ENCODE results near the gene CPNE7. TPM values are rescaled to one million over a fixed set of nuclear protein-coding genes. Genes with fewer than 3 reads are reported as not detected.
A peak's percentile ranks its signal among the peaks of the same experiment; 100 is the strongest.
"Not testable (repeated sequence)": the region's sequence is repeated elsewhere in the genome, so short reads cannot be mapped to it uniquely, and the experiment has no call there.

CPNE7 gene
- total RNA-seq, 1 donor from 2014 or later = not detected

DNA sequence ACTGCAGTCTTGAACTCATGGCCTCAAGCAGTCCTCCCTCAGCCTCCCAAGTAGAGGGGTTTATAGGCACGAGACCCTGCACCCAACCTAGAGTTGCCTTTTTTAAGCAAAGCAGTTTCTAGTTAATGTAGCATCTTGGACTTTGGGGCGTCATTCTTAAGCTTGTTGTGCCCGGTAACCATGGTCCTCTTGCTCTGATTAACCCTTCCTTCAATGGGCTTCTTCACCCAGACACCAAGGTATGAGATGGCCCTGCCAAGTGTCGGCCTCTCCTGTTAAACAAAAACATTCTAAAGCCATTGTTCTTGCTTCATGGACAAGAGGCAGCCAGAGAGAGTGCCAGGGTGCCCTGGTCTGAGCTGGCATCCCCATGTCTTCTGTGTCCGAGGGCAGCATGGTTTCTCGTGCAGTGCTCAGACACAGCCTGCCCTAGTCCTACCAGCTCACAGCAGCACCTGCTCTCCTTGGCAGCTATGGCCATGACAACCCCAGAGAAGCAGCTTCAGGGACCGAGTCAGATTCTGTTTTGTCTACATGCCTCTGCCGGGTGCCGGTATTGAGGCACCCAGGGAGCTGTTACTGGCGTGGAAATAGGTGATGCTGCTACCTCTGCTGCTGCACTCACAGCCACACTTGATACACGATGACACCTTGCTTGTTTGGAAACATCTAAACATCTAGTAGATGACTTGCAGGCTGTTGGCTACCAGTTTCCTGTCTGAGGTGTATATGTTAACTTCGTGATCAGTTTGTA lies 11.7 kb upstream of the CPNE7 start:
- ATAC-seq (ENCODE audit: poor library complexity) (no peak), DNase-seq (no peak)
- intact Hi-C loops (cut with DNase I) = no loop called here

DNA sequence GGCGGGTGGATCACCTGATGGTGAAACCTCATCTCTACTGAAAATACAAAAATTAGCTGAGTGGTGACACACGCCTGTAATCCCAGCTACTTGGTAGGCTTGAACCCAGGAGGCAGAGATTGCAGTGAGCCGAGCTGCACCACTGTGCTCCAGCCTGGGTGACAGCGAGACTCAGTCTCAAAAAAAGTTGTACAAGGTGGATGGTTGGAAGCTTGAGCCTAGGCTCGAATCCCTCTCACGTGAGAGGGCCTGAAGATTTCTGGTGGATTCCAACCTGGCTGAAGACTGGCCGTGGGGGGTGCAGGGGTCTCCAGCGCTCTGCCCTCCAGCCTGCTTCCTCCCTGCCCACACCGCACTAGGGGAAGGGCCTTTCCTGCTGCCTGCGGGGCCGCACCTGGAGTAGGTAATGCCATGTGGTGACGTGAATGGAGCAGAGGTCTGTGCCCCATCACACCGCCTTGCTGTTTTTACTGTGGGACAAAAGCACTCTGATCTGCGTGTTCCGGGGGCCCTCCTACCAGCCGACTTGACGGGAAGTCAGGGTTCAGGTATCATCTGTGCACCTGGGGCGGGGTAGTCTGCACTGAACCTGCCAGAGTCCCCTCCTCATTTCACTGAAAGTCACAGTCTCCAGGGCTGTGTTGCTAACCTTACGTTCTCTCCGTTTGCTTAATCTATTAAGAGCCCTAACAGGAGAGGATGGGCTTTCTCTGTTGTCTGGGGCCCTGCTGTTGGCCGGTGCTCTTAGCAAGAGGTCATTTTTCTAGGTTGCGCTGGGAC lies 10.9 kb upstream of the CPNE7 start:
- intact Hi-C loops (cut with DNase I) = no loop called here
- DNase-seq = no peak
- no peak for ATAC-seq (ENCODE audit: poor library complexity)

DNA sequence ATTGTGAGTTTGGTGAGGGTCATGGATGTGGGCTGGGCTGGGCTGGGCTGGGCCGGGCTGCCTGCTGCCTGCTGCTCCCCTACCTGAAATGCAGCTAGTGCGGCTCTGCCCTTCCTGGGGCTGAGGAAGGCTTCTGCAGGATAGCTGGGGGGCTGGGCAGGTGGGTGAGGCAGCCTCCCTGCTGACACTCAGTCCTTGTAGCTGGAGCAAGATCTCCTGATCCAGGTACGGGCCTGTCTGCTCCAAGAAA lies 10.4 kb upstream of the CPNE7 start:
- ATAC-seq (ENCODE audit: poor library complexity) = no peak
- no peak for DNase-seq
- intact Hi-C loops (cut with DNase I) = no loop called here

DNA sequence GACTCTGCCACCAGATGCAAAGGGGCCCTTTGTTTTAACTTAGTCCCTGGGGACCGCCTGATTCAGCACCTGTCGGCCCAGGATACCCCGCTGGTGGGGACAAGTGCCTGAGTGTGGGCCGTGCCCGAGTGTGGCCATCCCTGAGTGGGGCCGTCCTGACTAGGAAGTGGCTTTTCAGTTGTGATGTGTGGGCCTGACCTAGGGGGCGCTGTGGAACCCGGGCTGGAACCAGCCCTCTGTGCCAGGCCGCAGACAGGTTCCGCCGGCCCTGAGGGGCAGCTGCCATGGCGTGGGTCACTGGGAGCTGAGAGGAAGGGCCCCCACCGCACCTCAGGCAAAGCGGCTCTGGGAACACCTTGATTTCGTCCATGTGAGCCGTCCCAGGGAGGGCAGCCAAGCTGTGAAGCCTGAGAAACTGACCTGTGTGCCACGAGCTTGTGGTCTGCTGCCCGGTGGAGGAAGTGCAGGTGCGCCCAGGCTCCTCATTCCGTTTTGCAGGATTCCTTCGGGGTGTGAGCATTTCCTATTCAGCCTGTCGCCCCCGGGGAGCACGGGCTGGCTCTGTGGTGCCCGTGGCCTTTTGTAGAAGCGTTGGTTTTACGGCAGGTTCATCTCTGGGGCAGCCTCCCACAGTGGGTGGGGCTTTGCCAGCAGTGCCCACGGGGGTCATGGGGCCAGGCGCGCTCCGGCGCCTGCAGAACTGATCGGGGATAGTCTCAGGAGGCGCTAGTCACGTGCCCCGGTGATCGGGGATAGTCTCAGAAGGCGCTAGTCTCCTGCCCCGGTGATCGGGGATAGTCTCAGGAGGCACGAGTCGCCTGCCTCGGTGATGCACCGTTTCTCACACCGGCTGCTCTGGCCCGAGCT lies 9.8 kb upstream of the CPNE7 start:
- intact Hi-C loops (cut with DNase I) = no loop called here
- peak; percentile 28 for ATAC-seq (ENCODE audit: poor library complexity)
- peak; percentile 61 for DNase-seq

DNA sequence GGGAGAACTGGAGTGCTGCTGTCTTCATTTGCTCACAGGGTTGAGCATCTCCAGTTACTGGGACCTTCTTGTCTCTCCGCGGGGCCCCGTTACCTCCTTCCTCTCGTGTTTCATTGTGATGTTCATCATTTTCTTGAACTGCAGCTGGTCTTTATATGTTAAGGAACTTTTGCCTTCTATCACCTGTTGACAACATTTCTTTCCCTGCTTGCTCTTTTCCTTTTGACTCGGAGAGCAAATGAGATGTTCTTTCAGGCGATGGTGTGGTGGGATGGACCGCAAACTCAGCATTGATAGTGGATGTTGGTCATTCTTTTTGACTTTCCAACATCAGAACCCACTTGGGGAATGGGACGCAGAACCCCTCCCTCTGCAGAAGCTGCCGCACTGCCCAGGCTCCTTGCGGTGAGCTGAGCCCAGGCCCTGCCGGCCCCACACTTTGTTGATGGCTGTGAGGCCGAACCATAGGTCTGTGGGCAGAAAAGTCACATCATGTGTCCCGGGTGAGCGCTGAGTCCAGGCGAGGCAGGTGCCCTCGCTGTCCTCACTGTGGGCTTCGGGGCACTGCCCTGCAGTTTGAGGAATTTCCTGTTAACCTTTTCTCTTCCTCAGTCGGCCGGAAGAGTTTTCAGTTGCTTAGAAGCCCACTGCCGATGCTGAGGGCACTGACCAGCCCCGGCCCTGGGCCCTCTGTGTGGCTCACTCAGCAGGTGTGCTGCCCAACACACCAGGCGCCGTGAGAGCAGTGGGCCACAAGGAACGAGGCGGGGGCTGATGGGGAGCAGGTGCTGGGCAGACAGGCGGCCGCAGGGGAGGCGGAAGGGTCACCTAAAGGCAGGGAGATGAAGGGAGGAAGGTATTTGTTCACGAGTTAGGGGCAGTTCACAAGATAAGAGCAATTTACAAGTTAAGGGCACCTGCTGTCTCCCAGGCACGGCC lies 7.6 kb upstream of the CPNE7 start:
- ATAC-seq (ENCODE audit: poor library complexity) (no peak), DNase-seq (no peak)
- intact Hi-C loops (cut with DNase I) = no loop called here

DNA sequence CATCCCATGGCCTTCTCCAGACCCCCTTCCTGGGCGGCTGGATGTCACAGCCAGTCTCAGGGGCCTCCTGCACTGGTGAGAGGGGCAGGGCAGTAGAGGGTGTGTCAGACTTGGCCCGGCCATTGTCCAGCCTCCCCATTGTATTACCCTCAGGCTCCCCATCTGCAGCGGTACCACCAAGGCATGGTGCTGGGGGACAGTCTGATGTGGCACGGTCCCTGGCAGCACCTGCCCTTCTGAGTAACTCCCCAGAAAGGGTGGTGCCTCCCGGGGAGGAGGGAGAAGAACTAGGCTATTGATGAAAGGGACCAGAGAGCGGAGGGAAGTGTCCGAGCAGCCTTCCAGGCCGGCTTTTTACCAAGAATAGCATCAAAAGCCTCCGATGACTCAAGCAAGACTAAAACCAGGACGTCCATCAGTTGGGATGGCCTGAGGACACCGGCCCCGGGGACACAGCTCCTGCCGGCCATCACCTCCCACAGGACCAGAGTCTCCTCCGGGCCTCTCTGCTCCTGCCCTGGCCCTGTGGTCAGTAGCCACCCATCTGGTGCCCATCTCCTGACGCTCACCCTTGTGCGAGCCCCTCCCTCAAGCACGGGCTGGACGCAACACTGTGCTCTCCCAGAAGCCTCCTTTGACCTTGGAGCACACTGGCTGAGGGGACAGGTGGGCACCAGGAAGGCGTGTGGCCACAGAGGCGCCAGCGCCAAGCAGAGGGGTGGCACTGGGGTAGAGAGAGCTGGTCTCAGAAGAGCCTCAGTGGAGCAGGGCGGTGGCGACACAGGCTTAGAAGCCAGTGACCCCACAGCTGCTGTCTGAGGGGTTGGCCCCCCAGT lies 5.8 kb upstream of the CPNE7 start:
- DNase-seq (no peak), ATAC-seq (ENCODE audit: poor library complexity) (no peak)
- intact Hi-C loops (cut with DNase I) = no loop called here

DNA sequence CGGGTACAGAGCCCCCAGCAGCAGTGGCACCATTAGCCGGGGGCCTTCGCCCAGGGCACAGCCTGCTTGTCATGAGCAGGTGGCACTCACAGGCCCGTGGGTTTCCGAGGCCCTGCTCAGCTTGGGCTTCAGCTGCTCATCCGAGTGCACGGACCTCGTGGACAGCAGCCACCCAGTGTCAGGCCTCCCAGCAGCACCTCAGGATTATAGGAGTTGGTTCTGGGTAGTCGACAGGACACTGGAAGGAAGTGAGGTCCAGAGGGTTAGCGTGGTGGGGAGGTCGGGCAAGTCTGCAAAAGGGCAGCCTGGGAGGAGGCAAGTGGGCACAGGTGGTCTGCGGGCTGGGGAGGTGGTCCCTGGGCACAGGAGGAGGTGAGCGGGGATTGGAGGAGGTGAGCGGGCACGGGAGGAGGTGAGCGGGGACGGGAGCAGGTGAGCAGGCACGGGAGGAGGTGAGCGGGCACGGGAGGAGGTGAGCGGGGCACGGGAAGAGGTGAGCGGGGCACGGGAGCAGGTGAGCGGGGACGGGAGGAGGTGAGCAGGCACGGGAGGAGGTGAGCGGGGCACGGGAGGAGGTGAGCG lies 5.1 kb upstream of the CPNE7 start:
- no peak for DNase-seq
- intact Hi-C loops (cut with DNase I) = no loop called here
- no peak for ATAC-seq (ENCODE audit: poor library complexity)

DNA sequence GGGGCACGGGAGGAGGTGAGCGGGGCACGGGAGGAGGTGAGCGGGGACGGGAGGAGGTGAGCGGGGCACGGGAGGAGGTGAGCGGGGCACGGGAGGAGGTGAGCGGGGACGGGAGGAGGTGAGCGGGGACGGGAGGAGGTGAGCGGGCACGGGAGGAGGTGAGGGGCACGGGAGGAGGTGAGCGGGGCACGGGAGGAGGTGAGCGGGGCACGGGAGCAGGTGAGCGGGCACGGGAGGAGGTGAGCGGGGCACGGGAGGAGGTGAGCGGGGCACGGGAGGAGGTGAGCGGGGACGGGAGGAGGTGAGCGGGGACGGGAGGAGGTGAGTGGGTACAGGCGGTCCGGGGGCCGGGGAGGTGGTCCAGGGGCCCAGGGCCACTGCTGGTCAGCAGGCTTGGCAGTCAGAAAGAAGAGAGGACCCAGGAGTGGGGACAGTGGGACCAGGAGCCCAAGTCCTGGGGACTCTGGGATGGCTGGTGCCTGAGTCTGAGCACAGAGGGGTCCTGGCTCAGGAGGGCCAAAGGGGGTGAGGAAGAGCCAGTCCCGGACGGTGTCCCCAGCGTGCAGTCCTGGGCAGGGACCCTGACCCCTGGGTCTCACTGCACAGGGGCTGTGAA lies 4.5 kb upstream of the CPNE7 start:
- ATAC-seq (ENCODE audit: poor library complexity); intact Hi-C loops (cut with DNase I); DNase-seq: not testable (repeated sequence)

DNA sequence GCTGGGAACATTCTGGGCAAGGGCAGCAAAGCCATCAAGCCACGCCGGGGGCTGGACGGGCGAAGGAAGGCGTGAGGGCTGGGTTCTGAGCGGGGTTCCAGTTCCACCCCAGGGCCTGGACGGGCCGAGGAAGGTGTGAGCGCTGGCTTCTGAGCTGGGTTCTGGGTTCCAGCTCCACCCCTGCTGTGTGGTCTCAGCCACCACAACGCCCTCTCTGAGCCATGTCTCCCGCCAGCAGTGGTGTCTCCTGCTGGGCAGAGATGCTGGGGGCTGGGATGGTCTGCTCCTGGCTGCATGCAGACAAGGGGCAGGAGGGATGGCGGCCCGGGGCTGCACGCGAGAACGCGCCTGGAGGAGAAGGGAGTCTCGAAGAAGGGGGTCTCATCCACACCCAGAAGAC lies 3.9 kb upstream of the CPNE7 start:
- DNase-seq (no peak), ATAC-seq (ENCODE audit: poor library complexity) (no peak)
- intact Hi-C loops (cut with DNase I) = no loop called here

DNA sequence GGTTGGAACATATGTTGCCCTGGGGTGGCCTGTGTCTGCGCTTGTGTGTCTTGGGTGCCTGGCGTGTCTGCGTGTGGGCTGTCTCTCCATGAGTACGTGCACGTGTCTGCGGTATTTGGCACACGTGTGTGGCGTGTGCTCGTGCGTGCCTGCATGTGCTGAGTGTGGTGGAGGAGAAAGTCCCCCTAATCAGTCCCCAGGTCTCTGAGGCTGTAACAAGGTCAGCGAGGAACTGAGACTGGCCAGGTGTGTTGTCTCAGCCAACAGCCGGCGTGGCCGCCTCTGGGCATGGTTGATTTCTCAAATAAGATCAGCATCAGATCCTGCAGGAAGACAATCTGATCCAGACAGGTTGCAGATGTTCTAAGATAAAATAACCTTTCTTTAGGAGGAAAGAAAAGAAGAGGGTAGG lies 3.5 kb upstream of the CPNE7 start:
- no peak for DNase-seq
- intact Hi-C loops (cut with DNase I) = no loop called here
- ATAC-seq (ENCODE audit: poor library complexity) = no peak

DNA sequence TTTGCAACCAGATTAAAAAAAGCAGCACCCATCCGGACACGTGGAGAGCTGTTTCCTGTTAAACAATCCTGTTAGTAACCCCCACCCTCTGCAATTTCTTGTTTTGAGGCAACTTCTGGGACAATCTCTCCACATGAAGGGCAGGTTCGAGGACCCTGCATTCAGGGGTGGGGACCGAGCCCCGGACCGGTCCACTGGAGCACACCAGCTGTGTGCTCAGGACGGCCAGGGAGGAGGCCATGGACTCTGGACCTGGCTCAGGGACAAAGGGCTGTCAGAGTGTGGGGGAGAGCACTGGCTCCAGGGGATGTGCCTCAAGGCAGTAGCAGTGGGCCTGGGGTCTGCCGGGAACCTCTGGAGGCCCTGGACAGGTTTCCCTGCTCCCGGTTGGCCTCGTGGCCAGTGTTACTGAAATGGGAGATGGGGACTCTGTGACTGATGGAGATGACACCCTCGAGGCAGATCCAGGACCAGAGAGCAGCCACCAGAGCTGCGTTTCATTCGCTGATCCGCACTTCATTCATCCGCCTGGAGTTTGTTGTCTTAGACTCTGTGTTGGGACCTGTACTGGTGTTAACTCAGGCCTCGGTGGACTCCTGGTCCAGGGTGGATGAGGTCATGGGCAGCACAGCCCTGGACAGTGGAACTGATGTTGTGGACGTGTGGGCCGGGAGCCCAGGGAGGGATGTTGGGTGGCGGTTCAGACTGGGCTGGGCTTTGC lies 2.9 kb upstream of the CPNE7 start:
- no peak for ATAC-seq (ENCODE audit: poor library complexity)
- intact Hi-C loops (cut with DNase I) = no loop called here
- DNase-seq = no peak

DNA sequence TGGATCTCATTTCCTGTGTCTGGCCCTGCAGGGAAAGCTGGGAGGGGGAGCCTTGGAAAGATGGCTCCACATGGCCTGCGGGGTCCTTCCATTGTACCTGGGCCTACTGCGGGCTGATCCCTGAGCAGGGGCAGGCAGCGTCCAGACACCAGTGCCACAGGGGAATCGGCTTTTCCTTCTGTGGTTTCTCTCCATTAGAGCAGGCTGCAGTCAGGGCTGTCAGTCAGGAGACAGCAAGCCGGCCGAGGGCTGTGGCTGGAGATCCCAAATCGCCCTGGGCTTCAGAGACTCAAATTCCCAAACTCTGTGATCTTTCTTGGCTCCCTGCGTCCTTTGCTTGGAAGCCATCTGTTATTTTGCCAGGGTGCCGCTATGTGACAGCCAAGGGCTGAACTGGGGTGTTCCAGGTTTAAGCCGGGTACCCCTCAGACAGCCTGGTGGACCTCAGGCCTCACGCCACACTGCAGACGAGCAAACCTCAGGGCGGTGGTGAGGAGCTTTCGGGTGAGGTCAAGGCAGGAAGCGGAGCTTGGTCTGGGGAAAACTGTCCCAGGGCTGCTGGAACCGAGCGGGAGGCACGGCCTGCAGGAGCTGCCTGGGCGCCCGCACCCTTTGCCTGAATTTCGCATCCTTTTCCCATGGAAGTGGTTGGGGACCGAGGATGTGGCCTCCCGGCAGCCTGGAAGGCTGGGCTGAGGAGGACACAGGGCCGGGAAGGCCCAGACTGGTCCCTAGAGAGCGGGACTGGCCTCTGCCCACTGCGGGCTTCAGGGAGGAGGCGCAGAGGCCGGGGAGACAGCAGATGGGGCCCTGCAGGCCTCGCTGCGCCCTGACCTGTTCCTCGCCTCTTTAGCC lies 1.5 kb upstream of the CPNE7 start:
- intact Hi-C loops (cut with DNase I) = no loop called here
- ATAC-seq (ENCODE audit: poor library complexity) = no peak
- DNase-seq = no peak

DNA sequence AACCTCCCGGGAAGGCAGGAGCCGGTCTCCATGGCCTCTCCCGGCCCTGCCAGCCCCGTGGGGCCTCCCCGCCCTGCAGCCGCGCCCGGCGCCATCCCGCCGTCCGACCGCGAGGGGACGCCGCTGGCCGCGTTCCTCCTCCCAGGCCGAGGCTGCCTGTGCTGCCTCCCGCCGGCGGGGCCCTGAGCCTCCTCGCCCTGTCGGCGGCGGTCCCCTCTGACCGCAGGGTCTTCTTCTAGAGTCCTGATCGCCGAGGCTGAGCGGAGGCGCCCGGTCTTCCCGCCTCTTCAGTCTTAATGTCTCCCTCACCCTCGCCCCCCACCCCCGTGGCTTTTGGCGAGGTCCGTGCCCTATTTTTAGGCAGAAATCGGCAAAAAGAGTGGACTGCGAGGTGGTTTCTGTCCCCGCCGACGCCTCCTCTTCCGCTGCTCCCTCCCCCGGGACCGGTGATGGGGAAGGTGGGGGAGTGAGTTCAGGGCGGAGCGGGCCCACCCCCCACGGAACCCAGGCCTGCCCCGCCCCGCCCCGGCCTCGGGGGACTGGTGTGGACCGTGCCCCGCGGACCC lies 794 bp upstream of the CPNE7 start:
- DNase-seq (peak; percentile 70), ATAC-seq (ENCODE audit: poor library complexity) (peak; percentile 77)
- intact Hi-C loops (cut with DNase I) = no loop called here

DNA sequence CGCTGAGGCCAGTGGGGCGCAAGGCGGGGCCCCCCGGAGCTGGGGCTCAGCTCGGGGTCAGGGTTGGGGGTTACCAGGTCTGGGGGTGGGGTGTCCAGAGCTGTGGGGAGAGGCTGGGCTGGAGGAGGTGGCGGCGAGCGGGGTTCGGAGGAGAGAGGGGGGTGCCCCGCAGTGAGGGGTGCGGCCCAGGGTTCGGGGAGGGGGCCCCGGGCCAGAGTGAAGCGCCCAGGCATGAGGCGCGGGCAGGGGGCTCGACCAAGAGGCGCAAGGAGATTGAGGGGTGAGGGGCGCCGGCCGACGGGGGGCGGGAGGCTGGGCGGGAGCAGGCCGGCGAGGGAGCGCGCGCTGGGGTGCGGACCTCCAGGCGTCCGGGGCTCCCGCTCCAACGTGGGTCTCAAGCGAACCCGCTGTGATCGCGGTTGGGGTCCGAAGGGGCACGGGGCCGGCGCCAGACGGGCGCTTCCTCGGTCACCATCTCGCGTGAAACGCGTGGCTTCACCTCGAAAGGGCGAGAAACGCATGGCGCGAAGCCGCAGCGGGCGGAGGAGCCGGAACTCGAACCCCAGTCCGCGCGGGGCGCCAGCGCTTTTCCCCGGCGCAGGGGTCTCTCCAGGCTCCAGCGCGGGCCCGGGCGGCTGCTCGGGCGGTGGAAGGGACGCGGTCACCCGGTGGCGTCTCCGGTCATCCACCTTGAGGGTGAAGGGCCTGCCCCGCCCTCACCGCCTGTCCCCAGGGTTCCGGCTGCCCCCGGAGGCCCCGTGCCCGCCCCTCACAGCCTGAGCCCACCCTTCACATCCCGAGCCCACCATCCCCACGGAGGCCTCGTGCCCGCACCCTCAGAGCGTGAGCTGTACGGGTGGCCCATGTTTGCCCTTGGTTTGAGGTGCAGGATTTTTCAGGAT lies 846 bp downstream of the CPNE7 start:
- DNase-seq (no peak), ATAC-seq (ENCODE audit: poor library complexity) (no peak)
- intact Hi-C loops (cut with DNase I) = no loop called here

Measured in Right ventricle myocardium superior (tissue), 1 donor.